HL-60 (cell line): ENCODE measurements around the gene IRGC.

Source experiments
- CTCF ChIP-seq: IDR thresholded peaks from one replicate; pipeline ENCODE4 v1.5.1; 2011; ENCODE audit warnings: low read length, control low read depth, inconsistent platforms; ENCODE audit not compliant: insufficient read depth
- GABPA ChIP-seq: IDR thresholded peaks from 2 replicates; pipeline ENCODE4 v1.6.1; 2012; ENCODE audit warnings: low read depth

- TF ChIP-seq CTCF (no peak), GABPA (no peak)
Observed at GRCh38 chr19:43739439-43740235, 23.8 kb downstream of the IRGC start.
